Gastrocnemius medialis (tissue), 4 donors: Measurements from ENCODE around the gene CFAP54.

Experiments used
- CTCF ChIP-seq, 5 experiments: fragments of 450-650 bp in 3 of 5; fragments of 200-600 bp in 2 of 5; sonication (generic) in 2 of 5; IDR thresholded peaks in 4 of 5; conservative IDR thresholded peaks in 1 of 5; 1 replicate in 4 of 5; 2 replicates in 1 of 5; pipeline ENCODE4 v1.5.1; 2016 to 2019; ENCODE audit warnings: antibody characterized with exemption in 5 of 5, mild to moderate bottlenecking in 3 of 5, moderate library complexity in 3 of 5
- POLR2A ChIP-seq, 2 donors: fragments of 450-650 bp; IDR thresholded peaks; one replicate each; pipeline ENCODE4 v1.6.1; 2017; ENCODE audit warnings: antibody characterized with exemption in 2 of 2, mild to moderate bottlenecking in 2 of 2, moderate library complexity in 2 of 2

- TF ChIP-seq POLR2A (IDR thresholded peaks at IDR 0.05) (no peak), CTCF (IDR thresholded peaks at IDR 0.05 in 4 of 5, conservative IDR thresholded peaks at IDR 0.05 in 1 of 5) (no peak)
Observed at GRCh38 chr12:96471368-96472050, 17.9 kb upstream of the CFAP54 start.
